Endothelial cell (in vitro differentiated cells): ENCODE measurements around the gene ABCC8. TPM values are rescaled to one million over a fixed set of nuclear protein-coding genes. Genes with fewer than 3 reads are reported as not detected.

ENCODE experiments used
- DNase-seq: peaks from one replicate; pipeline ENCODE4 v3.0.0; 2021; ENCODE audit warnings: low spot score
- H3K27ac Mint-ChIP-seq: one replicate; pipeline ENCODE4 v1.8.0; 2021; ENCODE audit warnings: mixed read lengths, inconsistent platforms; ENCODE audit not compliant: unreplicated experiment
- H3K27me3 Mint-ChIP-seq: one replicate; pipeline ENCODE4 v1.8.0; 2021; ENCODE audit warnings: mild to moderate bottlenecking, moderate library complexity, mixed read lengths, inconsistent platforms; ENCODE audit not compliant: unreplicated experiment
- H3K36me3 Mint-ChIP-seq: one replicate; pipeline ENCODE4 v1.8.0; 2021; ENCODE audit warnings: mild to moderate bottlenecking, low read depth, mixed read lengths, inconsistent platforms; ENCODE audit not compliant: unreplicated experiment
- H3K4me1 Mint-ChIP-seq: one replicate; pipeline ENCODE4 v1.8.0; 2021; ENCODE audit warnings: mild to moderate bottlenecking, mixed read lengths, inconsistent platforms; ENCODE audit not compliant: unreplicated experiment
- H3K4me3 Mint-ChIP-seq: one replicate; pipeline ENCODE4 v1.8.0; 2021; ENCODE audit warnings: mild to moderate bottlenecking, mixed read lengths, inconsistent platforms; ENCODE audit not compliant: unreplicated experiment
- H3K9me3 Mint-ChIP-seq: one replicate; pipeline ENCODE4 v1.8.0; 2021; ENCODE audit warnings: mixed read lengths, inconsistent platforms; ENCODE audit not compliant: unreplicated experiment
- total RNA-seq: library from RNA; stranded (reverse); fragmentation: NEBNext Ultra II Directional; extraction: Animal tissue kit (Norgen Biotek cat#: 25700); gene quantifications from one replicate; pipeline ENCODE4 v1.2.1, GENCODE V29; 2021; ENCODE audit not compliant: unreplicated experiment
- TF ChIP-seq, protein P1 (sequence below): fragments of 200-600 bp; sonication (generic); IDR thresholded peaks from one replicate; pipeline ENCODE4 v1.5.0; 2021; ENCODE audit warnings: antibody characterized with exemption; ENCODE audit not compliant: unreplicated experiment

ABCC8 gene
- total RNA-seq, 1 donor from 2014 or later: not detected

DNA sequence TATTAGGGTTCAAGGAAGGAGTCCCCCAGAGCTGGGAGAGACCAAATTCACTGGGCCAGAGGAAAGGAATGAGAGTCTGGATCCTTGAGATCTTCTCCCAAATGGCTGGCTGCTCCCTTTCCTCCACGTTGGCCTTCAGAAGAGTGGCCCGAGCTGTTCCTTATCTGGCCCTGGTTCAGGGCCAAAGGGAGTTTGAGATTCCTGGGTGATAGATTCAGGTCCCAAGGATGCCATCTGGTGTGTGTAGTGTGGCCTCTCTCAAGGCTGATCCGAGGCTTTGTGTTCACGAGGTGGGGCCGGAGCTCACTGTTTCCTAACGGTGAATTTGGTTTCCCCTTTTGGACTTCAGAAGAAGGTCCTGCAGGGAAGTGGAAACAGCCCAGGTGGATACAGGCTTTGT is 17.4 kb upstream of the ABCC8 start:
- H3K4me3 Mint-ChIP-seq: no peak overlapping the region
- no peak for DNase-seq
- no peak overlapping the region for H3K27ac Mint-ChIP-seq
- H3K4me1 Mint-ChIP-seq: peaks cover 4% of the 10 kb centered on the region
- no peaks in the 10 kb centered on the region for H3K9me3 Mint-ChIP-seq
- TF ChIP-seq, protein P1, sequence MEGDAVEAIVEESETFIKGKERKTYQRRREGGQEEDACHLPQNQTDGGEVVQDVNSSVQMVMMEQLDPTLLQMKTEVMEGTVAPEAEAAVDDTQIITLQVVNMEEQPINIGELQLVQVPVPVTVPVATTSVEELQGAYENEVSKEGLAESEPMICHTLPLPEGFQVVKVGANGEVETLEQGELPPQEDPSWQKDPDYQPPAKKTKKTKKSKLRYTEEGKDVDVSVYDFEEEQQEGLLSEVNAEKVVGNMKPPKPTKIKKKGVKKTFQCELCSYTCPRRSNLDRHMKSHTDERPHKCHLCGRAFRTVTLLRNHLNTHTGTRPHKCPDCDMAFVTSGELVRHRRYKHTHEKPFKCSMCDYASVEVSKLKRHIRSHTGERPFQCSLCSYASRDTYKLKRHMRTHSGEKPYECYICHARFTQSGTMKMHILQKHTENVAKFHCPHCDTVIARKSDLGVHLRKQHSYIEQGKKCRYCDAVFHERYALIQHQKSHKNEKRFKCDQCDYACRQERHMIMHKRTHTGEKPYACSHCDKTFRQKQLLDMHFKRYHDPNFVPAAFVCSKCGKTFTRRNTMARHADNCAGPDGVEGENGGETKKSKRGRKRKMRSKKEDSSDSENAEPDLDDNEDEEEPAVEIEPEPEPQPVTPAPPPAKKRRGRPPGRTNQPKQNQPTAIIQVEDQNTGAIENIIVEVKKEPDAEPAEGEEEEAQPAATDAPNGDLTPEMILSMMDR: no peak
- H3K36me3 Mint-ChIP-seq: no peaks in the 10 kb centered on the region
- H3K27me3 Mint-ChIP-seq: peaks cover 2% of the 10 kb centered on the region

DNA sequence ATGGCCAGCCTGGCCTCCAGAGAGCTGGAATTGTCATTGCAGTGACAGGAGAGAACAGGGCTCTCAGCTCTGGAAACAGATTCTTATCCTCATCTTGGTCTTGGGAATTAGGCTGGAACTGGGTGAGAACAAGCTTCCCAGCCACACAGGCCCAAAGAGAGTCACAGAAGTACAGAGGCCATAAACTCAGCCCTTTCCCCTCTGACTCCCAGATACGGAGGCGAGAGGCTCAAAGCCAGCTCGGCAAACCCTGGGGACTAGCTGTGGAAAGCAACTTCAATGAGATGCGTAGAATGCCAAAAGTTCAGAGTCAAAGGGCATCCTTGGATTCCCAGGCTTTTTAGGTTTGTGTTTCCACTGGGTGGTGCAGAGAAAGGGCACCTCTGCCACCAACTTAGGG is 14.3 kb upstream of the ABCC8 start:
- Mint-ChIP-seq H3K36me3 (no peaks in the 10 kb centered on the region), H3K27me3 (peaks cover 3% of the 10 kb centered on the region)
- DNase-seq: no peak

DNA sequence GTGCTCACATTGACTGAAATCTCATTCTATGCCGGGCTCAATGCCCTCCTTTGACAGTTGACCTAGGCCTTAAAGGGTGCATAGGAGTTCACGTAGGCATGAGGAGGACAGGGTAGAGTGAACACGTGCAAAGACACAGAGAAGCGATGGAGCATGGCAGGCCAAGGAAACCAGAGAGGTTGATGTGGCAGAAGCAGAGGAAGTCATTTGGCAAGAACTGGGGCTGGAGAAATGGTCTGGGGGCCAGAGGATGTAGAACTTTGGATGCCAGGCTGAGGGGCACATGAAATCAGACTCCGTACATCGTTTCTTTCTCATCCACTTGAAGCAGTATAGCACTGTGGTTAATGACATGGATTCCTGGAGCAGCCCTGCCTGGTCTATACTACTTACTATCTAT is 13.6 kb upstream of the ABCC8 start:
- Mint-ChIP-seq H3K9me3 (no peaks in the 10 kb centered on the region), H3K4me3 (no peak overlapping the region), H3K4me1 (no peaks in the 10 kb centered on the region), H3K36me3 (no peaks in the 10 kb centered on the region), H3K27me3 (peaks cover 3% of the 10 kb centered on the region), H3K27ac (no peak overlapping the region)
- no peak for DNase-seq
- TF ChIP-seq, protein P1: no peak

More for the DNA sequence above, 14.3 kb upstream of the ABCC8 start:
- Mint-ChIP-seq H3K27ac (no peak overlapping the region), H3K4me1 (peaks cover 2% of the 10 kb centered on the region), H3K9me3 (no peaks in the 10 kb centered on the region), H3K4me3 (no peak overlapping the region)
- TF ChIP-seq, protein P1: no peak

GRCh38 chr11:17489751-17490150 is 13.1 kb upstream of the ABCC8 start:
- H3K27ac Mint-ChIP-seq: no peak overlapping the region
- no peaks in the 10 kb centered on the region for H3K4me1 Mint-ChIP-seq
- H3K4me3 Mint-ChIP-seq: no peak overlapping the region
- no peaks in the 10 kb centered on the region for H3K36me3 Mint-ChIP-seq
- no peak for DNase-seq
- H3K9me3 Mint-ChIP-seq: no peaks in the 10 kb centered on the region
- peaks cover 3% of the 10 kb centered on the region for H3K27me3 Mint-ChIP-seq
- TF ChIP-seq, protein P1: no peak

DNA sequence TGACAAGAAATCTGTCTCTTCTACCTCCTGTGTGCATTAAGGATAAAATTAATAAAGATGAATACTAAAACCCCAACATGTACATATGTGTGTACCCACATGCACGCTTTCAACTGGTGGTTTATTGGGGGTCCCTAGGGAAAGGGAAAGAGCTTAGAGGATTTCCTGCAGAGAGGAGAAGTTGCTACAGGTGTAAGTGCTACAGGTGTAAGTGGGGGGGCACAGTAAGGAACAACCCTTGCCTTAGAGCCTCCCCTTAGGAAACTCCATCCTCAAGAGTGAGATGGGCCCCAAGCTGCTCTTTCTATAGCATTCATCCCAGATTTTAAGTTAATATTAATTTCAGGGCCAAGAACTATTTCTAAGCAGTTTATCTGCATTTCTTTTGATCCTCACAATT is 11.9 kb upstream of the ABCC8 start:
- TF ChIP-seq, protein P1: no peak
- DNase-seq: no peak
- Mint-ChIP-seq H3K4me3 (no peak overlapping the region), H3K27ac (no peak overlapping the region), H3K9me3 (no peaks in the 10 kb centered on the region), H3K27me3 (peaks cover 3% of the 10 kb centered on the region), H3K4me1 (no peaks in the 10 kb centered on the region), H3K36me3 (no peaks in the 10 kb centered on the region)
